Endothelial cell of umbilical vein (primary cell): ENCODE results near the gene ETV1. TPM values are rescaled to one million over a fixed set of nuclear protein-coding genes. Genes with fewer than 3 reads are reported as not detected.

Experiments used
- BruUV-seq: library from RNA; stranded (reverse); fragments of 400-500 nt; replicated peaks from 2 replicates; lab custom pipeline; 2021; lab: Mats Ljungman, UMichigan
- CTCF ChIA-PET: fragments of 300-600, 350-600 bp; sonication (Branson Sonifier 250); formaldehyde crosslinking; loops from one replicate; lab custom pipeline; 2021; ENCODE audit warnings: antibody characterized with exemption, inconsistent platforms; lab: Charles Lee
- POLR2A ChIA-PET: fragments of 300-600, 350-600 bp; sonication (Branson Sonifier 250); formaldehyde crosslinking; loops from one replicate; lab custom pipeline; 2021; ENCODE audit warnings: antibody characterized with exemption, inconsistent platforms; lab: Charles Lee
- DNase-seq: peaks from one replicate; pipeline ENCODE4 v3.0.0-alpha.2; 2011; ENCODE audit warnings: low read depth, low spot score
- FAIRE-seq: peaks from 2 replicates; lab custom pipeline; 2011; peaks lifted over from hg19 to GRCh38; lab: Jason Lieb, UNC
- H2AFZ ChIP-seq: 2 replicates; pipeline ENCODE4 v1.6.0; 2012; ENCODE audit warnings: low read depth, low read length, control low read depth, inconsistent platforms
- H3K27ac ChIP-seq: 2 replicates; pipeline ENCODE4 v1.5.1; 2011; ENCODE audit warnings: low read depth, mild to moderate bottlenecking, control low read depth, low read length, moderate library complexity; ENCODE audit not compliant: insufficient read depth
- H3K27me3 ChIP-seq, 2 experiments: 2 replicates each; pipeline versions ENCODE4 v1.6.0 to v1.6.1; 2011; ENCODE audit warnings: low read length in 2 of 2, mixed read lengths in 1 of 2; ENCODE audit not compliant: control insufficient read depth in 2 of 2, insufficient read depth in 2 of 2
- H3K36me3 ChIP-seq, 2 experiments: 2 replicates in 1 of 2; 3 replicates in 1 of 2; pipeline ENCODE4 v1.5.1; 2011; ENCODE audit warnings: low read length in 2 of 2, mild to moderate bottlenecking in 1 of 2, moderate library complexity in 1 of 2; ENCODE audit not compliant: control insufficient read depth in 2 of 2, insufficient read depth in 2 of 2; ENCODE audit errors: extremely low read depth in 1 of 2
- H3K4me1 ChIP-seq: 3 replicates; pipeline ENCODE4 v1.5.1; 2011; ENCODE audit warnings: mild to moderate bottlenecking, low read length; ENCODE audit not compliant: control insufficient read depth, insufficient read depth; ENCODE audit errors: extremely low read depth
- H3K4me2 ChIP-seq: 2 replicates; pipeline ENCODE4 v1.6.1; 2011; ENCODE audit warnings: low read length, control low read depth, mixed read lengths; ENCODE audit not compliant: insufficient read depth
- H3K4me3 ChIP-seq, 3 experiments: fragments of 200-600 bp in 1 of 3; sonication (generic), shearing (Covaris generic) in 1 of 3; replicated peaks in 1 of 3; 2 replicates each; pipeline ENCODE4 v1.5.1; 2011 to 2016; ENCODE audit warnings: control low read depth in 3 of 3, low read length in 3 of 3, mild to moderate bottlenecking in 2 of 3, inconsistent platforms in 1 of 3, low read depth in 1 of 3, moderate library complexity in 1 of 3; ENCODE audit not compliant: insufficient read depth in 1 of 3
- H3K79me2 ChIP-seq: 2 replicates; pipeline ENCODE4 v1.6.0; 2012; ENCODE audit warnings: low read length, inconsistent platforms; ENCODE audit not compliant: control insufficient read depth, insufficient read depth
- H3K9ac ChIP-seq: replicated peaks from 2 replicates; pipeline ENCODE3; 2011; ENCODE audit warnings: low read length, control low read depth; ENCODE audit not compliant: insufficient read depth; ENCODE audit errors: extremely low read depth
- H3K9me1 ChIP-seq: replicated peaks from 3 replicates; pipeline ENCODE4 v1.6.0; 2011; ENCODE audit warnings: mild to moderate bottlenecking, low read length; ENCODE audit not compliant: control insufficient read depth, insufficient read depth; ENCODE audit errors: extremely low read depth
- H3K9me3 ChIP-seq: replicated peaks from 2 replicates; pipeline ENCODE4 v1.5.1; 2012; ENCODE audit warnings: low read length, inconsistent platforms; ENCODE audit not compliant: control insufficient read depth, insufficient read depth
- H4K20me1 ChIP-seq: replicated peaks from 2 replicates; pipeline ENCODE3; 2011; ENCODE audit warnings: mild to moderate bottlenecking, low read length; ENCODE audit not compliant: control insufficient read depth, insufficient read depth; ENCODE audit errors: extremely low read depth
- EZH2 ChIP-seq: IDR thresholded peaks from 2 replicates; pipeline ENCODE4 v1.6.1; 2012; ENCODE audit warnings: borderline replicate concordance, low read depth, mild to moderate bottlenecking, moderate library complexity, low read length, inconsistent platforms; ENCODE audit not compliant: severe bottlenecking
- FOS ChIP-seq: IDR thresholded peaks from 2 replicates; pipeline ENCODE4 v1.6.1; 2011; ENCODE audit warnings: mild to moderate bottlenecking, low read length, moderate library complexity, borderline replicate concordance; ENCODE audit not compliant: insufficient read depth
- GATA2 ChIP-seq: IDR thresholded peaks from 2 replicates; pipeline ENCODE4 v1.7.0; 2011; ENCODE audit warnings: low read depth, mild to moderate bottlenecking, moderate library complexity, mixed read lengths, low read length; ENCODE audit not compliant: insufficient read length, insufficient read depth
- JUN ChIP-seq: IDR thresholded peaks from 2 replicates; pipeline ENCODE4 v1.6.1; 2011; ENCODE audit warnings: borderline replicate concordance, low read depth; ENCODE audit not compliant: insufficient read length, insufficient read depth
- MYC ChIP-seq: IDR thresholded peaks from one replicate; pipeline ENCODE4 v1.6.1; 2011; ENCODE audit warnings: mild to moderate bottlenecking, low read depth, low read length
- POLR2A ChIP-seq: IDR thresholded peaks from 2 replicates; pipeline ENCODE4 v1.6.1; 2012; ENCODE audit warnings: low read depth, mild to moderate bottlenecking, control low read depth, low read length
- POLR2AphosphoS5 ChIP-seq: IDR thresholded peaks from 2 replicates; pipeline ENCODE4 v1.6.1; 2012; ENCODE audit warnings: low read depth, mild to moderate bottlenecking, control low read depth, low read length, moderate library complexity; ENCODE audit not compliant: insufficient read depth
- dilution Hi-C: fragments of 300-500 bp; cut with MboI; formaldehyde crosslinking; loops from one replicate; pipeline ENCODE4 v1.15.0; 2019; ENCODE audit warnings: low sequenced_read_pairs; ENCODE audit not compliant: extremely low pct_ligation_motif_present
- intact Hi-C: fragments of 100-400 bp; cut with micrococcal nuclease; formaldehyde crosslinking; loops from one replicate; pipeline ENCODE4 v1.10.0; 2022
- polyA plus RNA-seq, 4 experiments: library from polyadenylated mRNA; depleted of rRNA in 3 of 4; stranded (reverse) in 3 of 4; unstranded in 1 of 4; fragments of >200 nt; gene quantifications; 2 replicates each; pipeline versions ENCODE4 v1.2.1 to v1.2.3, GENCODE V29; 2011 to 2012; ENCODE audit warnings: missing spikeins in 1 of 4
- total RNA-seq: library from RNA; stranded (reverse); gene quantifications from 2 replicates; pipeline ENCODE4 v1.2.3, GENCODE V29; 2021
- TF ChIP-seq, protein P1 (sequence below): IDR thresholded peaks from 2 replicates; pipeline ENCODE4 v1.6.1; 2011; ENCODE audit not compliant: insufficient read depth, insufficient read length
- TF ChIP-seq, protein P2 (sequence below), 2 donors: IDR thresholded peaks; 1 replicate in 1 of 2; 2 replicates in 1 of 2; pipeline ENCODE4 v1.5.1; 2011; ENCODE audit warnings: low read length in 2 of 2, mild to moderate bottlenecking in 2 of 2, moderate library complexity in 2 of 2, control low read depth in 1 of 2, inconsistent platforms in 1 of 2, low read depth in 1 of 2; ENCODE audit not compliant: insufficient read depth in 1 of 2; ENCODE audit errors: extremely low read depth in 1 of 2

Gene ETV1
- total and polyA plus RNA-seq, 2 donors (not counting 3 experiments of a cell fraction or from before 2014, with no cell fraction given) = 8.4 to 16.6 TPM

DNA sequence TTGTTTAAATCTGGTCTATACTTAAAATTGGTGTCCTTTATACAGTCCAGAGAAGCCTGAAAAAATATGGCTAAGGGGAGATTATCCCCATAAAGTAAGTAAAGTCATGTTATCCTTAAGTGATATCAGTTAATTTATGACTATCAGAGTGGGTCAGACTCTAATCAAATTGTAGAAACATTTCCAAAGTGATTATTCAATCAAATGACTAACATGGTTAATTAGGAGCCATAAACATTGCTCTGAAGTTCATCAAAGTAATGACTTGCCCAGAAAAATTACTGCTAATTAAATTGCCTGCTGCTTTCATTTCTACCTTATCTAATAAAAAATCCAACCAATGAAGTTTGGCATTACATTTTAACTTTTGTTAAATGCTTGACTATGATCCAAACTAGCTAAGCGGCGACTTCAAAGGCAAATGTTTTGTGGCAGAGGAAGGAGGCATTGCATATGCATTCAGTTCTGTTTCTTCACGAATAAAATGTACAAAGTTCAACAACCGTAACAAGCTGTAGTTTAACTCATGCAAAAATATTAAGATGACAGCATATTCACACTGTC is 76.7 kb downstream of the ETV1 start:
- Histone ChIP-seq H3K36me3 (no peaks in the 10 kb centered on the region), H3K4me3 (no peak overlapping the region), H3K9me3 (no peaks in the 10 kb centered on the region), H3K9ac (no peak overlapping the region), H4K20me1 (no peaks in the 10 kb centered on the region), H3K79me2 (no peaks in the 10 kb centered on the region), H3K4me1 (peaks cover 12% of the 10 kb centered on the region), H3K4me2 (no peak overlapping the region), H3K27ac (no peak overlapping the region), H3K27me3 (no peaks in the 10 kb centered on the region), H2AFZ (no peak overlapping the region), H3K9me1 (no peaks in the 10 kb centered on the region)
- DNase-seq (no peak), FAIRE-seq (no peak)
- TF ChIP-seq, protein P1, sequence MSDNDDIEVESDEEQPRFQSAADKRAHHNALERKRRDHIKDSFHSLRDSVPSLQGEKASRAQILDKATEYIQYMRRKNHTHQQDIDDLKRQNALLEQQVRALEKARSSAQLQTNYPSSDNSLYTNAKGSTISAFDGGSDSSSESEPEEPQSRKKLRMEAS = no peak
- TF ChIP-seq GATA2 (no peak), POLR2AphosphoS5 (no peak), MYC (no peak), FOS (no peak), POLR2A (no peak), JUN (no peak), EZH2 (no peak)
- TF ChIP-seq, protein P2, sequence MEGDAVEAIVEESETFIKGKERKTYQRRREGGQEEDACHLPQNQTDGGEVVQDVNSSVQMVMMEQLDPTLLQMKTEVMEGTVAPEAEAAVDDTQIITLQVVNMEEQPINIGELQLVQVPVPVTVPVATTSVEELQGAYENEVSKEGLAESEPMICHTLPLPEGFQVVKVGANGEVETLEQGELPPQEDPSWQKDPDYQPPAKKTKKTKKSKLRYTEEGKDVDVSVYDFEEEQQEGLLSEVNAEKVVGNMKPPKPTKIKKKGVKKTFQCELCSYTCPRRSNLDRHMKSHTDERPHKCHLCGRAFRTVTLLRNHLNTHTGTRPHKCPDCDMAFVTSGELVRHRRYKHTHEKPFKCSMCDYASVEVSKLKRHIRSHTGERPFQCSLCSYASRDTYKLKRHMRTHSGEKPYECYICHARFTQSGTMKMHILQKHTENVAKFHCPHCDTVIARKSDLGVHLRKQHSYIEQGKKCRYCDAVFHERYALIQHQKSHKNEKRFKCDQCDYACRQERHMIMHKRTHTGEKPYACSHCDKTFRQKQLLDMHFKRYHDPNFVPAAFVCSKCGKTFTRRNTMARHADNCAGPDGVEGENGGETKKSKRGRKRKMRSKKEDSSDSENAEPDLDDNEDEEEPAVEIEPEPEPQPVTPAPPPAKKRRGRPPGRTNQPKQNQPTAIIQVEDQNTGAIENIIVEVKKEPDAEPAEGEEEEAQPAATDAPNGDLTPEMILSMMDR (IDR thresholded peaks at IDR 0.05; ENCODE audit: extremely low read depth in 1 of 2, insufficient read depth in 1 of 2, low read depth in 1 of 2, low read length in 2 of 2) = no peak
- dilution Hi-C loops = no loop called here
- intact Hi-C loops = no loop called here
- CTCF ChIA-PET = no interaction called here
- BruUV-seq = no TSS peak
- POLR2A ChIA-PET = no interaction called here
